T-helper 2 cell treated with Interferon-gamma antibody and Interleukin-4, amounts not matched to agents 100 ng/mL and 5 ng/mL, for 36 hours (primary cell): Measurements from ENCODE around the gene TAAR9. TPM values are rescaled to one million over a fixed set of nuclear protein-coding genes. Genes with fewer than 3 reads are reported as not detected.

Experiments
- intact Hi-C: fragments of 100-400 bp; cut with micrococcal nuclease; formaldehyde crosslinking; loops from one replicate; pipeline ENCODE4 v1.15.1; 2023
- total RNA-seq: library from RNA; stranded (reverse); gene quantifications from 2 replicates; pipeline ENCODE4 v1.2.3, GENCODE V29; 2022

Gene TAAR9, protein sequence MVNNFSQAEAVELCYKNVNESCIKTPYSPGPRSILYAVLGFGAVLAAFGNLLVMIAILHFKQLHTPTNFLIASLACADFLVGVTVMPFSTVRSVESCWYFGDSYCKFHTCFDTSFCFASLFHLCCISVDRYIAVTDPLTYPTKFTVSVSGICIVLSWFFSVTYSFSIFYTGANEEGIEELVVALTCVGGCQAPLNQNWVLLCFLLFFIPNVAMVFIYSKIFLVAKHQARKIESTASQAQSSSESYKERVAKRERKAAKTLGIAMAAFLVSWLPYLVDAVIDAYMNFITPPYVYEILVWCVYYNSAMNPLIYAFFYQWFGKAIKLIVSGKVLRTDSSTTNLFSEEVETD
- not detected in 2 replicates for total RNA-seq

DNA sequence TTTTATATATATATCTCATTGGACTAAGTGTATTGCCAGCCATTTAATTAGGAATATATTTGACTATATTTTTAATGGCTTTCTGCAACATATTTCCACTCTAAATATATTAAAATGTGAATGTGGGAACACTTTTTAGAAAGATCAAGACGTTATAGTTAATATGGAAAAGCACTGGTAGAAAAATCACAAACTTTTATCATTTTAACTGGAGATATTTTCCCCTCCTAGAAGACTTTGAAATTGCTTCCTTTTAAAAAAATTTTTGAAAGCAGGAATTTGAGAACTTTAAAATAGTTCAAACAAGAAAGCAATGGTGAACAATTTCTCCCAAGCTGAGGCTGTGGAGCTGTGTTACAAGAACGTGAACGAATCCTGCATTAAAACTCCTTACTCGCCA is at the start of gene TAAR9:
Gene TAAR9 (plus strand): TSS at position 301 of the 400 bp plus-strand sequence. CDS start 13 bp downstream, at position 314.
- intact Hi-C loops: loop anchor here (10.0 kb wide), 1 partner anchor 427 kb away; no protein-coding TSS in a partner anchor

DNA sequence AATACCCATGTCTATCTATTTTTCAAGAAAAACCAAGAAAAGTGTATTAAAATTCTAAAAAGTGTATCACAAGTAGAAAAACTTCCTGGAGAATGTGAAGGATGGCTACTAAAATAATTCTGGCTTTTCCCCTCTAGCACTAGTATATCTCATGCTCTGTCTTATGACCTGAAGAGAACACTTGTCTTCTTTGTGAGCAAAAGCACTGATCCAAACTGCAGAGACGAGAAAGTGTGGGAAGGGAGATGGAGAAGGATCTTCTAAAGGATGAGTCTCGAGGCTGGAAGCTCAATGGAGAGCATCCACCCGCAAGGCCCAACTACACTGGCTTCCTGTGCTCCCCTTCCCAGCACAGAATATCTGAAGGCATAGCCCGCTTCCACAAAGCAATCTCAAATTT is 48.7 kb upstream of the TAAR9 start:
- intact Hi-C loops: no loop called here

DNA sequence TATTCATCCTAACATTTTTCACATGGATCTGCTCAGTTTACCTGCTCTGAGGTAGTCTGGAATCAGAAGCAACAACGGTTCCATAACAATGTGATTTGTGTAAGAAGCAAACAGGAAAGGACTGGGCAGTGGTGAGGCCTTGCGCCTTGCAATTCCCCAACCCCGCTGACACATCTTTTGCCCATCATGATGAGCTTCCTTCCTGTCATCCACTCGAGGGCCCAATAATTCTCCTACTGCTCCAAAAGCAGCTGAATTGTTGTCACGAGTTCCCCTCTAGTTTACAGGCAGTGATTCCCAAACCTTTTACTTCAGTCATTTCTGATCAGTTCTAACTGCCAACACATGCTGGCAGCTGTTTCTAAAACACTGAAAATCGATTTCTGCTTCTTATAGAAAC is 48.1 kb upstream of the TAAR9 start:
- intact Hi-C loops: no loop called here

DNA sequence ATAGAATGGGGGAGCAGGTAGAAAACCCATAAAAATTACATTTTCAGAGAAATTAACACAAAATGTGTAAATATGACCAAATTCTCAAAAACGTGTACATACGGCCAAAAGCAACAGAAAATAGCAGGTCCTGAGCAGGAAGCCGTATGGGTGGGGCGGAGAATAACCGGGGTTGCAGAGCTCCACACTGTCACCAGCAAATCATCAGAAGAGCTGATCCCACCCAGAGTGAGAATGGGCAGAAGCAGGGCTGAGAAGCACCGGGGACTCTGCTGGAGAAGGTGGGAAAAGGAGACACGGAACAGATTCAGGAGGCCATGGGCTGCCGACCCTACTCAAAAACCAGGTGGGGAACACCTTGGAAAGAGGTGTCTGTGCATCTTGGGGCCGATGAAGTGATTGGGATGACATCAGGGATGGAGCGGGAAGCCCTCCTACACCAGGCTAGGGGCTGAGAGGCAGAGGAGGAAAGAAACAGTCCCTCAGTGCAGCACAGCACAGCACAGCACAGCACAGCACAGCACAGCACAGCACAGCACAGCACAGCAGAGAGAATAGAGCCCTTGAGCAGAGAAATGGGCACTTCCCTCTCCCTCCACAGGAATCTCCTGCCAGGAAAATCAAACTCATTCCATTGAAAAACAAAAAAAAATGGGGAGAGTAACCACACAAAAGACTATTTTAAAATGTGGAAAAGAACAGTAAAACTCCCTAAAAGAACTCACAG is 47.4 kb upstream of the TAAR9 start:
- intact Hi-C loops: no loop called here

DNA sequence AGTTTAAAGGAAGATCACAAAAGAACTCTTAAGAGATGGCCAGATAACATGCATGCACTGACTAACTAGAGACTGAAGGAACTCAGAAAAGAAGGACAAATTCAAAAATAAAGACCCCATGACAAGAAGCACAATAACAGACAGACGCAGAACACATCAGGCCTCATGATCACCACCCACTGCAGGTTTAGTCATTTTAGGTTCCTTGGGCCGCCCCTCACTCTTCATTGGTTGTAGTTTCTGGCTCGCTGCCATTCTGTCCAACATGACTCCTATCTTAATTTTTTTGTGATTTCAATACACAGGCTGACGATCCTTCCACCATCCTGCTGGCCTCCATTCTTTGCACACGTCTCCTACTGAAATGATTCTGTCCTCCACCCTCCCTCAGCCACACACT is 46.8 kb upstream of the TAAR9 start:
- intact Hi-C loops: no loop called here

DNA sequence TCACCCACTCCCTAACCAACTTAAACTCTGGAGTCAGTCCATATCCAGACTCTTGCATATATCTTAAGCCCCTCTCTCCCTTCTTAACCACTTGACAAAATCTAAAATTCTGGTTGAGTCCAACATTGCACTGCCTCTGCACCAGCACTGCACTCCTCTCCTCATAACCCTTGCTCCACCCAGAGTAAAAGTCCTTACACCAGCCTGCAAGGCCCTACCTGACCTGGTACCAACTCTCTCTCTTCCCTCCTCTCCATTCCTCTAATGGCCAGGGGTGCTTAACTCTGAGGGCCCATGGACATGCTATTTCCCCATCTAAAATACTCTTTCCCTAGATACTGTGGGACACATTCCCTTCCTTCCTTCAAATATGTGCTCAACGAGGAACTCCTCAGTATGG is 46.2 kb upstream of the TAAR9 start:
- intact Hi-C loops: no loop called here

DNA sequence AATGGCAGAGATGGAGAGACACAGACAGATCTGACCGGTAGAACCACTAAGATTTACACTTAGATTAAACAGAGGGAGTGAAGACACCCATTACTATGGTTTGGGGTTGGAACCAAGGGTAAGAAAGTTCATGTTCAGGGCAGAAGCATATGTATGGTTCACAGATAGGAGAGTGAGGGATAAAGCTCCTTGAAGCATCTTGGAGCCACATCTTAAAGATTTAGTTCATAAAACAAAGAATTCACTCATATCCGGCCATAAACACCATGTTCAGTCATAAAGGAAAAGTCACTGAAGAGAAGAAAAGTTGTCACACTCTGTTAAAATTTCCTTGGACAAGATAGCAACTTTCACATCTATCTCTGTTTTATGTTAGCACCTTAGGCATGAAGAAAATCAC is 43.1 kb upstream of the TAAR9 start:
- intact Hi-C loops: no loop called here

DNA sequence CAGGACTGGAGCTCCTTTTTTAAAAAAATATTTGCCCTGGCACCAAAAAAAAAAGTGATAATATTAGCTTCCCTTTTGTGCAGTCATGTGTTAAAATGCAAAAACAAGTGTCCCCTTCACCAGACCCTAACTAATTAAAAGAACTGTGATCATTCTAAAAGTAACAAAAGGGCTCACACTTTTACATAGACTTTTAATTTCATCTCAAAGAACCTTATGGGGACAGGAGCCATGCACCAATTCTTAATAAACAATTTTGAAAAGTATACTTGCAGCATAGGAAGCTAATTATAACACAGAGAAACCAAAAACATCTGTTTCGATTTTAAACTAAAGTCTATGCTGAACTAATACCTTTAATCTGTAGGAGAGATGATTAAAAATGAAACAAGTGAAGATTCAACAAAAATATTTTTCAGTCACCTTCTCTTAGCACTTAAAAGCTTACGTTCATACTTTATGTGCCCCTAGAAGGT is 42.4 kb upstream of the TAAR9 start:
- intact Hi-C loops: no loop called here

DNA sequence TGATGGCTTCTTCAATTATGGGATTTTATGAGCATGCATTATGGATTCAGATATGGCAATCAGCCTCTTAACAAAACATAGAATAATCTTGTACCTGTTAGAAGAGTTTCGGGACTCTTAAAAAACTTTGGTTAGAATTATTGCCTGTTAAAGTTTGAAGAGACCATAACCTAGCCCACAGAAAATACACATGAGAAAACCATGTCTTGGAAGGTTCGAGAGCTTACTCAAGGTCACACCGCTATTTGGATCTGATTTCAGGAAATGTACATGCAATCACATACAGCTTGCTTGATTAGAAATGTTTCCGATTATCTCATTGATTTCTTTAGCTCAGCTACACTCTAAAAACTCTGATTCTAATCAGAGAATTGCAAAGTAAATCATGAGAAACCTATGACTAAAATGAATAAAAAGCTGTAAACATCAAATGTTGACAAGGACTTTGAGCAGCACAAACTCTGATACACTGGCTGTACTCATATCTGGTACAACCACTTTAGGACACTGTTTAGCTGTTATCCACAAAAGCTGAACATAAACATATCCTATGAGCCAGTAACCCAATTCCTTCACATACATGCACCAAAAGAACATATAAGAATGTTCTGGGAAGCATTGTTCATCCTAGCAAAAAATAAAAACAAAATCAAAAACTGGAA is 41.4 kb upstream of the TAAR9 start:
- intact Hi-C loops: no loop called here

DNA sequence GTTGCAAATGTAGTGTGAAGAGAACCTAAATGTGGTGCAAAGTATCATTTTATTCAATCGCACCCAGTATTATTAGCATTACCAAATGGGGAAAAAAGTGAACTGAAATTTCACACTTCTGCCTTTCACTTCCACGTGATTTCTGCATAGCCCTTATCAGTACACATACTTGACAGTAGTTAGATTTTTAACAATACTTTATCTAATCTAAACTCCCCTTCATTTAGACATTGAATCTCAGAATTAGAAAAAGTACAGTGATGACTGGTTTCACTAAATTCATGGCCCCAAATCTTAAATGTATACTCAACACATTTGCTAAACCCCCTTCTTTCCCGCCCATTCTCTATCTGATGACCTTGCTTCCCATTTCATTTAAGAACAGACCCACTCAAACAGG is 39.4 kb upstream of the TAAR9 start:
- intact Hi-C loops: no loop called here

DNA sequence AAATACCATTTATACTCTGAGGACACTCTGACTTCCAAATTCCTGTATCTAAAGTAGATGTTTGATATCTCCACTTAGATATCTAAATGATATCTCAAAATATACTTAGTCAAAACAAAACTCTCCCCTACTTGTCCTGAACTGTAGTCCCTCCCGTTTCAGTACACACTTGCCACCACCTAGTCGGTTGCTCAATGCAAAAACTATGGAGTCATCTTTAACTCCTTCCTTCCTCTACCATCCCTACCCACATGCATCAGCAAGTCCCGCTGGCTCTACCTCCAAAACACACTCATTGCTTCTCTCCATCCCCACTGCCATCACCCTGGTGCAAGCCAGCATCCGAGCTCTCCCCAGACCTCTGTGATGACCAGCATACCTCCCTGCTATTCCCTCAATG is 38.3 kb upstream of the TAAR9 start:
- intact Hi-C loops: no loop called here

DNA sequence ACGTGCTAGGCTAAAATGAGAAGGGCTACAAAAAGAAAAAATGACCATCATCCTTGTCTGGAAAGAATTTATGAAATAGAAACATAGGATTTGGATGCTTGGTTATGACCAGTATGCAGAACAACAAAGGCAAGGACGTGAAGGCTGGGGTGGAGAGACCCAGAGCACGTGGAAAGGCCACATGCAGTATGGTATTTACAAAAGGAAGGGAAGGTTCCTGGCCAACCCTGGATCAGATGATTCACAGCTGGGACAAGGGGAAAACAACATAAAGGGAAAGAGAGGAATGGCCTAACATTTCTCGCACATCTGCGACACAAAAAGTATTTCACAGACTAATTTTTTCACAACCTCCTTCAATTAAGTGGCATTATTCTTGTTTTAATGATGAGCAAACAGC is 33.3 kb upstream of the TAAR9 start:
- intact Hi-C loops: no loop called here

DNA sequence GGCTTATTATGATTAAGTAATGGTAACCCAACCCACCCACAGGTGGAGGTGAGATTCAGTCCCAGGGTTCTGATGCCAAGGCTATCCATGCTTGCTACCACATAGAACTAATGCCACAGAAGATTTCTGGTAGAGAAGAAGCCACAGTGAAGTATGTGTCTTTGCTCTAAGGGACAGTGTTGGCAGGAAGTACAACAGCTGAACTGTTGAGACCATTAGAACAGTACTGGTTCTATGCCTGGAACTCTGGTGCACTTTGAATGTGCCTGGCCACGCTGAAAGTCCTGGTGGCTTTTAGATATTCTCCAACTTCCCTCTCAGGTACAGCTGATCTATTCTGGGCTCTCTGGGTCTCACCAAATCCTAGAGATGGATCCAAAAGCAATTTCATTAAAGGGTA is 32.9 kb upstream of the TAAR9 start:
- intact Hi-C loops: no loop called here

DNA sequence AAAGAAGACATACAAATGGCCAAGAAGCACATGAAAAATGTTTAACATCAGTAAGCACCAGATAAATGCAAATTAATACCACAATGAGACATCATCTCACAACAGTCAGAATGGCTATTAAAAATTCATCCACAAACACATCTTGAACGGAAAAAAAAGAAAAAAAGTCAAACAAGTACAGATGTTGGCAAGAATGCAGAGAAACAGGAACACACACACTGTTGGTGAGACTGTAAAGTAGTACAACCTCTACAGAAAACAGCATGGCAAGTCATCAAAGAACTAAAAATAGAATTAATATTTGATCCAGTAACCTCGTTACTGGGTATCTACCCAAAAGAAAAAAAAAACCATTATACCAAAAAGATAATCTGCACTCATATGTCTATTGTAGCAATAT is 31.6 kb upstream of the TAAR9 start:
- intact Hi-C loops: no loop called here

DNA sequence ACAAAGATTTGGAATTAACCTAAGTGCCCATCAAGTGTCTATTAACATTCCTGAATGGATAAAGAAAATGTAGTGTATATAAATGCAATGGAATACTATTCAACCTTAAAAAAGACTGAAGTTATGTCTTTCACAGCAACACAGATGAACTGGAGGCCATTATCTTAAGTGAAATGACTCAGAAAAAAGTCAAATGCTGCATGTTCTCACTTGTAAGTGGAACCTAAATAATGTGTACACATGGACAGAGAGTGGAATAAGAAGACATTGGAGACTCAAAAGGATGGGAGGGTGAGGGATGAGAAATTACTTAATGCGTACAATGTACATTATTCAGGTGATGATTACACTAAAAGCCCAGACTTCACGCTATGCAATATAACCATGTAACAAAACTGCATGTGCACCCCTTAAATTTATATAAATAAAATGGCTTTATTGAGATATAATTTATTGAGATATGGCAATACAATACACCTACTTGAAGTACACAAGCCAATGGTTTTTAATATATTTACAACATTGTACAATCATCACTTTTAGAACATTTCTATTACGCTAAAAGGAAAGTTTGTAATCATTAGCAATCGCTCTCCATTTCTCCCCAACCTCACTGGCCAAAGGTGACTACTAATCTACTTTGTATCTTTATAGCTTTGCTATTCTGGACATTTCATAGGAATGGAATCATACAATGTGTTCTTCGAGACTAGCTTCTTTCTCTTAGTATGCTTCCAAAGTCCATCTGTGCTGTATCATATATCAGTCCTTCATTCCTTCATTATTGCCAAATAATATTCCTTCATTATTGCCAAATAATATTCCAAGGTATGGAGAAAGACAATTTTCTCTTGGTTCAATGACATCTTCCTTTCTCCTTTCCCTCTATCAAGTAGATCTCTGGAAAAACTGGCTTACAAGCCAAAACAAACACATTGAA is 30.9 kb upstream of the TAAR9 start:
- intact Hi-C loops: no loop called here

DNA sequence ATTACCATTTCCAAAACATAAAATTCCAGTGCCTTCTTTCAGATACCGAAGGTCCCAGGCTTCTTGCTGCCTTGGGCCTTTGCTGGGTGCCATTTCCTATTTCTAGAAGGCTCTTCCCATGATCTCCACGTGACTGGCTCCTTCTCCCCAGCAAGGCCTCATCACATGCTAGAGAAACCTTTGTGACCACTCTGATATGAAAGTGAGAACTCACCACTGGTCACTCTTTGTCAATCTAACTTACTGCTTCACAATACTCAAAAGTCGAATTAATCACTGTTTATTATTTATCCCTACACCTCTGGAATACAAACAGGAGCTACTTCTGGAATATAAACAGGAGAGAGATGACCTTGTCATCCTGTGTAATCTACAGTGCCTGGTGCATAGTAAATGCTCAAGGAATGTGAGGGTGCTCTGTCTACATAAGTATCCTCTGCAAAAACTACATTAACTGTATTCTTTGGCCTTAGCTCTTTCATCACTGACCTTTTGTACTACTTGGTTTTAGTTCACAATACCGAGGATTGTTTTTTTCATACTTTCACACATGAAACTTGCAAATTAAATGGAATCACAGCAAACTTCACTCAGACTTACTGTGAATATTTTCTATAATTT is 26.8 kb upstream of the TAAR9 start:
- intact Hi-C loops: loop anchor here (5.0 to 10.0 kb wide), 3 partner anchors 286 to 1377 kb away; partner anchors contain the start of genes AKAP7, ENPP1 and SLC18B1

DNA sequence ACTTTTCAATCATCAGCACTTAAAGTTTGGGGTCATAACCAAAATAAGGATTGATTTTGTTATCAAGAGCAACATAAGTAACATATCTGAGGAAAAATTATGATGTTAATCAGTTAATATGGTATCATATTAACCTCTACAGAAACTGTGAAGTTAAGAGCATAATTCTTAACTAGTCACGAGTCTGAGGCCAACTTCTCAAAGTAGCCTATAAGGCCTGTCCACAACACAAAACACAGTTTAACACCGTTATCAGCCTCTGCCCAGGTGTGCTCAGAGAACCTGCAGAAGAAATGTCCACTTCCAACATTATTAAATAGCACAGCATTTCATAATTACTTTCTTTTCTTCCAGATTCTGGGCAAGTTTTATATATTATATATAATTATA is 26.3 kb upstream of the TAAR9 start:
- intact Hi-C loops: loop anchor here (2.0 to 10.0 kb wide), 5 partner anchors 251 to 1377 kb away; partner anchors contain the start of genes AKAP7, ENPP1, MED23 and SLC18B1

DNA sequence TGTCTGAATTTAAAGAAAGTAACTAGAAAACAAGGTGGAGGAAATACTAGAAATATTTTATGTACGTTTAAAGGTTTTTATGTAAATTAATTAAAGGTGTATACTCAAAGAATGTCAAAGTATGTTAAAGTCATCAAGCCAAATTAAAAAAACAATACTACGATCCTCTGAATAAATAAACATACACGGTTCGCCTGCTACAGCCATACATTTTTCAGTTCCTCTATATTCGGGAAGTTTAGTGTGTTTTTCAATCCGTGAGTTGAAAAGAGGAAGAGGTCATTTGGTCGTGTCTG is 25.8 kb upstream of the TAAR9 start:
- intact Hi-C loops: loop anchor here (2.0 to 10.0 kb wide), 5 partner anchors 251 to 1377 kb away; partner anchors contain the start of genes AKAP7, ENPP1, MED23 and SLC18B1

DNA sequence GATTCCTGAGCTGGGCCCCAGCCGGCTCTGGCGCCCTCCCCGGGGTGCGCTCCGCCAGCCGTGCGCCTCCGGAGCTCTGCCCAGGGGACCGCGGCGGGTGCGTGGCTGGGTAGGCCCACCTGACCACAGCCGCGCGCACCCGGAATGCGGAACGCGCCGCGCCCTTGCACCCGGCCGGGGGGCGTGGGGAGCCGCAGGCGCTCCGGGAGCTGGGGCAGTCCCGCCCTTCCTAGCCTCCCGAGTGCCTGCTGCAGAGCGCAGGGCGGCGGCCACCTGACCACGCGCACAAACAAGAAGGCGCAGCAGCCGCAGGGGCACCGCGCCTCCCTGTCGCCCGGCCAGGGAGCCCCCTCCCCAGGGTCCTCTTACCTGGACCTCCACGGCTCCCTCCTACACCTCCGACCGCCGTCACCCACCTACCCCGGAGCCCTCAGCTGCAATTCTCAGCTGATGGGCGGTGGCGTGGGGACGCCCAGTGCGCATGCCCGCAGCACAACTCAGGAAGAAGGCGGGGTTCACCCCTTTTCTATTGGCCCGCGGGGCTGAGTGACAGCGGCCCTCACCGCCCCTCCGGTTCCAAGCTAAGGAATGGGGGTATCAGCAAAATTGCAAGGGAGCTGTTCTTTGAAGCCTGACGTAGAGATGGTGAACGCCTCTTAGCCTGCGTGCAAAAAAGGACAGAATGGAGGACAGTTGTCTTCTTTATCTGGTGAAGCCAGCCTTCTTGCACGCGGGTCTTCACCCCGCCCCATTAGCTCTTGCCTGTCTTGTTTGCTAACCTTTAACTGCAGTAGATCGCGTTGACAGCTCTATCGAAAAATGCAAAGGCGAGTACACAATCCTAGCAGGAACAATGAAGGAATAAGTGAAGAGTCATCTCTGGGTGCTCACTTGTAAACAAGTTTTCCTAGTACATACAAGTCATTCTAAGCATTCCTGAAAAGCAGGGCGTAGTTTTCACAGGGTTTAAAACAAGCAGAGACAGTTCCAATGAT is 25.1 kb upstream of the TAAR9 start, which contains the start of gene STX7:
Gene STX7 (minus strand): TSS at position 479 of the 995 bp plus-strand sequence. CDS start 9,586 bp downstream, outside the sequence.
- intact Hi-C loops: loop anchor here (1.0 to 10.0 kb wide), 6 partner anchors 250 to 1378 kb away; partner anchors contain the start of genes AKAP7, ENPP1, MED23 and RPS12
